ENCODE data around the gene CIT. TPM values are rescaled to one million over a fixed set of nuclear protein-coding genes. Genes with fewer than 3 reads are reported as not detected.

The CIT gene
- total RNA-seq, 1 donor from 2014 or later, result 85.9 TPM

DNA sequence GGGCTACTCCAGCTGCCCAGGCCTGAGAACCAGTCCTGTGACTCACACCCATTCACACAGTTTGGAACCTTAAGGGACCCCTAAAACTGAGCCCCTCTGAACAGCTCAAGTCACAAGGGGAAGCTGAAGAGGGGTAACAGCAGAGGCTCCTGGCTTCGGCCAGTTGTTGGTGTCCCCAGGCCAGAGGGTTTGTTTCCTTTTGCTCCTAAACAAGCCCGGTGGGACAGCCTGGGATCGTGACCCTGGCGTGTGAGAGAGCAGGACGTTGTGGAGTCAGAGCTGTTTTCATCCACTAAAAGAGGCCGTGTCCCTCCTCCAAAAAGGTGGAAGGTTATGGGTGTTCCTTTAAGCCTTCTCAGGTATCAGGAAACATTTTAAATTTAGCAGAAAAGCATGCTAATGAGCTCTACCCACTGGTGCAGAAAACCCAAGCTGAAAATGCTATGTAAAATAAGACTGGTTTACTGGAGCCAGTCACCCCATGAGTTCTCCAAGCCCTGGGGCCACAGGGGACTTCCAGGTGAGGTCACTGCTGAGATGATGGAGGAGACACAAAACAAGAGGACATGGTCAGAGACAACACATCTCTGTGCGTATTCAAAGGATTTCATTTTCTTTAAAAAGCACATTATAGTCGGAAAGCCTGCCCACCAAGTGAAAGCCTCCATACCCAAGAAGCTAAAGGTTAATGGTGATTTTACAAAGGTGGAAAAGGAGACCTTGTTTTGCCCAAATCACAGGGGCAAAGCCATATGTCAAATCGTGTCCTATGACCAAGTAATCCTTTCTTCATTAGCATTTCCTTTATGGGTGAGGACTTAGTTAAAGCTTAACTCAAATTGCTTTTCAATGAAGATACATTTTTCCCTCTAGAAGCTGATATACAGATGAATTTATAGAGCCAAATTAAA is 195.1 kb downstream of the CIT start:
- Mint-ChIP-seq H3K27ac (ENCODE audit: unreplicated experiment) (no peak overlapping the region), H3K4me1 (no peaks in the 10 kb centered on the region), H3K4me3 (no peak overlapping the region), H3K9me3 (no peaks in the 10 kb centered on the region), H3K36me3 (ENCODE audit: low read depth) (peaks cover 33% of the 10 kb centered on the region), H3K27me3 (ENCODE audit: low read depth) (no peaks in the 10 kb centered on the region)
- TF ChIP-seq CTCF (conservative IDR thresholded peaks at IDR 0.05), result no peak
- no peak for DNase-seq (ENCODE audit: low read depth, low spot score)

GRCh38 chr12:119681111-119681510 is 196.0 kb downstream of the CIT start:
- no peak for DNase-seq (ENCODE audit: low read depth, low spot score)
- no peak overlapping the region for H3K27ac Mint-ChIP-seq (ENCODE audit: unreplicated experiment)
- peaks cover 31% of the 10 kb centered on the region for H3K36me3 Mint-ChIP-seq (ENCODE audit: low read depth)
- H3K9me3 Mint-ChIP-seq, result no peaks in the 10 kb centered on the region
- no peaks in the 10 kb centered on the region for H3K4me1 Mint-ChIP-seq
- no peaks in the 10 kb centered on the region for H3K27me3 Mint-ChIP-seq (ENCODE audit: low read depth)
- H3K4me3 Mint-ChIP-seq, result no peak overlapping the region
- no peak for TF ChIP-seq CTCF (conservative IDR thresholded peaks at IDR 0.05)

DNA sequence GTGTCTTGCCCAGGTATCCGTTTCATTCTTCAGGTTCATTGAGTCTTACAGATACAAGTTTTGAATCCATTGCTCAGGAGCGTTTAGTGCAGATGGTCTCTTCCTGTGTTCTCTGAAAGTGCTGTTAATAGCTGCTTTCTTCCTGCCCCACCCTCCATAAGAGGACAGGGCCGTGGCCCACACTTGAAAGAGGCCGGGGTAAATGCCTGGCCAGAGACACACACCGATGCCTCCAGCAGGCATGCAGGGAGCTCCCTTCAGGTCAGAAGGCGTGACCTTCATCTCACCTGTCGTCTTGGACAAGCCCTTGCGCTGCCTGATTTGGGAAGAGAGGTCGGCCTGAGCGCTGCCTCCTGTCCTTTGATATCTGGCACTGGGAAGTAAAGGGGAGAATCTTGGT is 197.6 kb downstream of the CIT start:
- no peak overlapping the region for H3K4me3 Mint-ChIP-seq
- no peak for TF ChIP-seq CTCF (conservative IDR thresholded peaks at IDR 0.05)
- peaks cover 26% of the 10 kb centered on the region for H3K36me3 Mint-ChIP-seq (ENCODE audit: low read depth)
- H3K9me3 Mint-ChIP-seq, result no peaks in the 10 kb centered on the region
- no peaks in the 10 kb centered on the region for H3K27me3 Mint-ChIP-seq (ENCODE audit: low read depth)
- no peak overlapping the region for H3K27ac Mint-ChIP-seq (ENCODE audit: unreplicated experiment)
- no peak for DNase-seq (ENCODE audit: low read depth, low spot score)
- no peaks in the 10 kb centered on the region for H3K4me1 Mint-ChIP-seq

GRCh38 chr12:119679081-119679480 is 198.0 kb downstream of the CIT start:
- Mint-ChIP-seq H3K27ac (ENCODE audit: unreplicated experiment) (no peak overlapping the region), H3K27me3 (ENCODE audit: low read depth) (no peaks in the 10 kb centered on the region), H3K9me3 (no peaks in the 10 kb centered on the region), H3K4me3 (no peak overlapping the region), H3K36me3 (ENCODE audit: low read depth) (peaks cover 26% of the 10 kb centered on the region), H3K4me1 (no peaks in the 10 kb centered on the region)
- DNase-seq (ENCODE audit: low read depth, low spot score), result no peak
- no peak for TF ChIP-seq CTCF (conservative IDR thresholded peaks at IDR 0.05)

- Mint-ChIP-seq H3K4me3 (no peak overlapping the region), H3K36me3 (ENCODE audit: low read depth) (peaks cover 26% of the 10 kb centered on the region), H3K27me3 (ENCODE audit: low read depth) (no peaks in the 10 kb centered on the region), H3K9me3 (no peaks in the 10 kb centered on the region), H3K4me1 (no peaks in the 10 kb centered on the region), H3K27ac (ENCODE audit: unreplicated experiment) (no peak overlapping the region)
- TF ChIP-seq CTCF (conservative IDR thresholded peaks at IDR 0.05), result no peak
- DNase-seq (ENCODE audit: low read depth, low spot score), result no peak
Measured at GRCh38 chr12:119678459-119678858, 198.7 kb downstream of the CIT start.

All from neural crest cell (in vitro differentiated cells).